GM19372 (cell line): ENCODE measurements around the gene KAZN.

Experiments used
- ATAC-seq: cut with Tn5 transposase; IDR thresholded peaks from one replicate; pipeline ENCODE4 v1.9.1; 2021; ENCODE audit warnings: mild to moderate bottlenecking, low read depth, moderate library complexity; ENCODE audit not compliant: unreplicated experiment

The KAZN gene

DNA sequence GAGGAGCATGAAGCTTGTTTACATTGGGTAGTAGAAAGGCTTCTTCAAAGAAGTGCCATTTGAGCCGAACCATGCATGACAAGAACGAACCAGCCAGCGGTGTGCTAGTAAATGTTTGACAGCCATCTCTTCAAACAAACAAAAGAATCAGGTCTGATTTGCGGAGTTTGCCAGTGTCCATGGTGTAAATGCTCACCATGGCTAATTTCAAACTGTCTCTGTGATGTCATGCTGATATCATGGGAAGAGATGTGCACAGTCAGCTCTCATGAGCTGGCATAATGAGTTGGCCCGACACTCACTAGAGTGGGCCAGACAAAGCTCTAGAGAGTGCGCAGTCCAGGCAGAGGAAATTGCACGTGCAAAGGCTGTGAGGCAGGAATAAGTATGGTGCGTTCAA, 101.1 kb downstream of the KAZN start:
- no peak for ATAC-seq

DNA sequence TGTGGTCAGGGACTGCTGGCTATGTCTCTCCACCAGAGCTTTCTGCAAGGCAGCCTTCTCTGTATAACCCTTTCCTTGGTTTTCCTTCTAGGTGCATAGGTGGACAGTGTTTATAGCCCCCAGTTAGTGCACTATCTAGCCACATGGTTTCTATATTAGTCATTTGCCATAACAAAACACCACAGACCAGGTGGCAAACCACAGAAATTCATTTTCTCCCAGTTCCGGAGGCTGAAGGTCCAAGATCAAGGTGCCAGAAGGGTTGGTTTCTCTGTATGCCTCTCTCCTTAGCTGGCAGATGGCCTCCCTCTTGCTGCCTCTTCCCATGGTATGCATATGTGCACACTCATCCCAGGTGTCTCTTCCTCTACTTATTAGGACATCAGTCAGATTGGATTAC, 106.4 kb downstream of the KAZN start:
- no peak for ATAC-seq

DNA sequence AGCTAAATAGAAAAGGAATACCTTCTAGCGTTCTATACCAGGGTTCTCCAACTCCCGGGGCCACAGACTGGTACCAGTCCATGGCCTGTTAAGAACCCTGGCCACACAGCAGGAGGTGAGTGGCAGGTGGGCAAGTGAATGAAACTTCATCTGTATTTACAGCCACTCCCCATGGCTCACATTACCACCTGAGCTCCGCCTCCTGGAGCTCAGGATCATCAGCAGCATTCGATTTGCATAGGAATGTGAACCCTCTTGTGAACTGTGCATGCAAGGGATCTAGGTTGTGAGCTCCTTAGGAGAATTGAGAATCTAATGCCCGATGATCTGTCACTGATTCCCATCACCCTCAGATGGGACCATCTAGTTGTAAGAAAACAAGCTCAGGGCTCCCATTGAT, 107.3 kb downstream of the KAZN start:
- no peak for ATAC-seq

DNA sequence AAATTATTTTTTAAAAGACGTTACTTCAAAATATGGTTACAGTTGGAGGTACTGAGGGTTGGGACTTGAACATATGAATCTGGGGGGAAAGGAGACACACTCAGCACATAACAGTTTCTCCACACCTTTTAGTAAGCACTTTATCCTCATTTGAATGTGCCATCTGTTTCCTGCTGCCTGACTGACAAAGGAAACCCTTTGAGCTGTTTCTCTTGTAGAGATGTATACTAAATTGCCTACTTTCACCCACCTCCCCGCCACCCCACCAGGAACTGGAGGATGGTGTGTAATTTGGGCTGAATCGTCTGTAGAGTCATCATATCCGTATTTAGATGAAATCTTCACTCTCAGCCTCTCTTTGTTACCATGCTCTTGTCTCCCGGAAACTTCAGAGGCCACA, 108.1 kb downstream of the KAZN start:
- ATAC-seq = no peak

DNA sequence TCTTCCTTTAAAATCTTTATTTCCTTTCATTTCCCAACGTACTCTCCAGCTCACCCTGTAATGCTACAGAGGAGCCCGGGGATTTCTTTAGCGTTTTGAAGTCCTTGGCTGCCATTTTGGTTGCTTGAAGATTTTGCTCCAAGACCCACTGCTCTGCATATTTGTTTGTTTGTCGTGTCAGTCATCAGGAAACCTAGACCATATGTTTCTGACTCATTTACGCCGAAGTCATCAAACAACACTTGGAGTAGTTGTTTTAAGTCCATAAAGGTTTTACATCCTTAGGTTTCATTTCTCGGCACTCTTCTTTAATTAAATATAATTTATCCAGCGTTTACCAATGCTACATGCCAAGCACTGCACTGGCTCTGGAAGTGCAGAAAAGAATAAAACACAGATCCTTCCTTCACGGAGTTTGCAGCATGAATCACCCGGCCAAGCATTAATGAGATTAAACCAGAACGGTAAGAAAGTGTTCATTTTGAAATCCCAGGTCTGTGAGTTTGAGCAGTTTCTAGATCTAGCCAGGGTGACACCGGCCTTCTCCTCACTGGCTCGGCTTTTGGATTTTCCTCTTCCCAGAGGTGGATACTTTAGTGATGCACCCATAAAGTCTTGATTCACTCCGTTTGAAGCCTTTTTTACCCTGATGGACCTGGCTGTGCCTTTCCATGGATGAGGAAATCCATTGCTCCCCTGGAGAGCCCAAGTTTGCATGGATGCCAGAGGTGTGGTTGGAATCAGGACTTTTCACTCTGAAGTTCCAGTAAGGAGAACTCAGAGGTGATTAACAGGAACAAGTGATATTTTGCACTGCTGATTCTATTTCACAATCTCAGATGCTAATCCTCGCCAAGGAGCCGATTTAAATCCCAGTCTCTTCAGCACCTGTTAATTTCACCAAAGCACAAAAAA, 109.3 kb downstream of the KAZN start:
- ATAC-seq = no peak

DNA sequence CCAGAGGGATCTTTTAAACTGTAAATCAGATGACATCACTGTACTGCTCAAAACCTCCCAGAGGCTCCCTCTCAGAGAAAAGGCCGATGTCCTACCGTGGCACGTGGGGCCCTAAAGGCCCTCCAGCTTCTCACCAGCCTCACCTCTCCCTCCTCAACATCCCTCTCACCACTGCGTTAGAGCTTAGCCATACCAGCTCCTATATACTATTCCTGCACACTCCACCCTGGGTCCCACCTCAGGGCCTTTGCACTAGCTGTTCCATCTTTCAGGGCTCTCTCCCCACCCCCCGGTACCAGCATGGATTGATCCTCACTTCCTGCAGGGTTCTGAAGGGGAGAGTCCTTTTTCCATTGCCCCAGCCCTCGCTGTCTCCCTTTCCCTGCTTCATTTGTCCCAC, 111.8 kb downstream of the KAZN start:
- ATAC-seq = no peak

DNA sequence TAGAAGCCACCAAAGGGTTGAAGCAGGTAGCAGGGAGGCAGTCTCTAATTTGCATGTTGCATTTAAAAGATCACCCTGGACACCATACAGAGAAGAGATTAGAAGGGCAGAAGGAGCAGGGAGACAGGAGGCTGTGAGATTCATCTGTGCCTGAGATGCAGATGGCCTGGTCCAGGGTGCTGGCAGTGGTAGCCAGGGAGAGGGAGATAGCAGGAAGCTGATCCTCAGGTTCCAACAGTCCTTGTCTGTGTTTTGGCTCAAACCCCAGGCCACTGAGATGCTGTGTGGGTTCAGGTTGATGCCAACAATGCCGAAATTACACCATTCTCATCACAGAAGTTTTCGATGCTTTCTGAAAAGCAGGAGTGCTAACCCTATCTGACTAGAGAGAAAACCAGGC, 113.7 kb downstream of the KAZN start:
- no peak for ATAC-seq

DNA sequence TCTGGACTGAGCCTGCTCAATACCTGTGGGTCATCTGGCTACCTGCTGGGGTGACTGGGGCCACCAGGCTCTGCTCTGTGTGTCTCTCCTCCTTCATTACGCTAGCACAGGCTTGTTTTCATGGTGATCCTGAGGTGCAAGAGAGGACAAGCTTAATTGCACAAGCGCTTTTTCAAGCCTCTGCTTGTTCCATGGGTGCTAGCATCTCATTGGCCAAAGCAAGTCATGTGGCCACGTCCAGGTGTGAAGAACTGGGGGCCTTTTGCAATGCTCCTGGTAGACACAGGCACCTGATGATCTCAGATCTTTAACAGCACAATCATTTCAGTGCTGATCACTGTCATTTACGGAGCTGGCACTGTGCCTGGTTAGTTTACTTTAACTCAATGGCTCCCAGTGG, 114.6 kb downstream of the KAZN start:
- ATAC-seq = no peak

DNA sequence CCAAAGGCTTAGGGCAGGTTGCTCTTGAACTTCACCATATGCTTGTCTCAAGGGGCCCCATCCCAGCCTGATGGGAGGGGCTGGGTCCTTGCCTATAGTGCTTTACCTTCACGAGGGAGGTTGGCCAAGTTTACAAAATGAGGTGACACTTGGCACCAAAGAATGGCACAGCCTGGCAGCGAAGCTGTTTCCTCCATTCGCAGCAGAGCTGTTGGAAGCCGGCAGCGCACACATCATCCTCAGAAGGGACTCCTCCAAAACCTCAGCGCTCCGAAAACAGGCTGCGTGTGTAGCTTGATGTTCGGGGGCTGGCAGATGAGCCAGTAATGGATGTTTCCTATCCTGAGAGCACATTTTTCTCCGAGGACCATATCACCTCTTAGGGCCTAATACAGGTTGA, 116.8 kb downstream of the KAZN start:
- no peak for ATAC-seq

DNA sequence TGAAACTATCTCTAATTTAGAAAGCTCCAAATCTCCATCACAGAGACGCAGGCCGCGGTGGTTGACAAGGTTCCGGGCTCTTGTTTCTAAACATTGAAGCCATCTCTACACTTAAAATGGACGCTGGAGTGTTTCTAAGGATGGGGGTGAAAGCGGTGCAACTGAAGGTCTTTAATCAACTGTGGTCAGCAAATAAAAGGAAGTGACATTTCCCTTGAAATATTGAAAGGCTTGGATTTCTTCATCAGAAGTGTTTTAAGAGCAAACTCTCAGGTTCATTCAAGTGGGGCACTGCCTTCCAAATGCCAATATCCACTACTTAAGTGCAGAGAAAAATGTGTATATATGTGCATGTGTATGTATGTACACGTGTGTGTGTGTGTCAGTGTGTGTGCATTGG, 117.3 kb downstream of the KAZN start:
- no peak for ATAC-seq

DNA sequence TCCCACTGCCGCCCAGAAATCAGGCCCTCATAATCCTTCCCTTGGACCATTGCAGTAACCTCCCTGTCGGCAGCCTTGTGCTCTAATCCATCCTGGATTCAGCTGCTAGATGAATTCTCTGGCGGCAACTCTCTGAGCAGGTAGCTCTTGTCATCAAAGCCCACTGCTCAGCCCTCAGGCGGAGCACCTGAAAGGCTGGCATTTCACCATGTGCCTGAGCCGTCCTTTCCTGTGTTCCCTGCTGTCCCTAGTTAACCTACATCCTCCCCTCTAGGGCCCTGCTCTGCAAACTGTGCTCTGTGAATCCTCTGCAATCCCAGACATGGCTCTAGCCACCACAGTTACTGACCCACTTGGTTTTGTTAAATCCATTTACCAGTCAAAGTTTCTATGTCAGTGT, 118.0 kb downstream of the KAZN start:
- ATAC-seq = no peak

DNA sequence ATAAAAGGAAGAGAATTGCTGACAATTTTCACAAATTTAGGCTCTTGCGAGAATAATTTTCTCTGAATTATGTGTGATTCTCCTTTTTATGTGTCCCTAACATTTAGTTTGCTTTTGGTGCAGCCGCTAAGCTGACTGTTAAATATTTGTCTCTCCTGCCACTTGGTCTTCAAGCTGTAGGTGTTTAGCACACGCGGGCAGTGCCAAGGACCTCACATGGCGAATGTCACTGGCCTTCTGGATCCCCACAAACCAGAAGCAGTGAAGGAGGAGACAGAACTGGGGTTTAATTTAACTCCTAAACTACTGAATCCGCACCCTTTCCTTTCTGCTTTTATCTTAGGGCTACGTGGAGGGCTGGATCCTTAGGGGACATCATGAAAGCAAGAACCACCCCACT, 120.0 kb downstream of the KAZN start:
- no peak for ATAC-seq

DNA sequence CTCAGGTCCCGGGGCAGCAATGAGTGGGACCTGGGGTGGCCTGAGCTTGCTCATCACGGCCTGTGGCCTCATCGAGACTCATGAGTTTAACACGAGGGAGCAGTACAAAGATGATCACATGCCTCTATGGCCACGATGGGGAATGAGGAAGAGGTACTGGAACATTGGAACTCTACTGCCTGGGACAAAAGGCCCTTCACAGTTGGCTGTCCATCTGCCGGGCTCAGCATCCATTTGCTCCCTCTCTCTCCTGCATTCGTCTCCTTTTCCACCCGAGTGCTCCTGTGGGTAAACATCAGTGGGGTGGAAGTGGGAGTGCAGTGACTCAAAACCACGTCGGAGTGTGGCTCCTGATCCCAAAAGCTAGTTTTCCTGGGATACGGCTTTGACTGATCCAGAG, 124.9 kb downstream of the KAZN start:
- no peak for ATAC-seq

DNA sequence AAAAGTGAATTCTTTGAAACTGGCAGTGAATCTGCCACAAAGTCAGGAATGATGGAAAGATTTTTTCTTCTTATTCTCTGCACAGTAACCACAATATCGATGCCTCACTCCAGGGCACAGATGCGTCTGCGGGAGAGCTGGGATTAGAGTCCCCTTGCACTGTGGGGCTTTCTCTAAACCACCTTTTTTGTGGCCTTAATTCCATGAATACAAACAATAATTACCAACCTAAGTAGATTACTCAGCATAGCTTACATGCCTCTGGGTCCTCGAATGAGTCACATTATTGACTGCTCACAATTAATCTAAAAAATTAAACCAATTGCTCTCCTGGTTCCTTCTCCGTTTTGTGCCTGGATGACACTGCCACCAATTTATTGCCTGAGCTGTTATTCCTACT, 125.8 kb downstream of the KAZN start:
- ATAC-seq = no peak

DNA sequence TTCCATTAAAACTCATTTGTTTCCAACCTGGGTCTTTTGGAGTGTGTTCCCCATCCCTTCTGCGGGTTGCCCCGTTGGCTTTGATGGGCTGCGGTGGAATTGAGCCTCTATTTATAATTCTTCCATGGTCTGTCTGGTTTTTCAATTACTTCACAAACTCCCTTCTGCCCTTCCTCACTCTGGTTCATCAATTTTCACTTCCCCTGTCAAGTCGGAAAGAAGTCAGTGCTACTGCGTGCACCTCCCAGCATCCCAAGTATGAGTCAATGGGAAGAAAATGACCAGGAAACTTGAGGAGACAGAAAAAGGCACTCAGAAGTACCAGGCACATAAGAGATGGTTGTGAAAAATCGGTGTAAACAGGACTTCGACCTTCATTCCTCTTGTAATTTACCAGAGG, 126.2 kb downstream of the KAZN start:
- ATAC-seq = no peak

DNA sequence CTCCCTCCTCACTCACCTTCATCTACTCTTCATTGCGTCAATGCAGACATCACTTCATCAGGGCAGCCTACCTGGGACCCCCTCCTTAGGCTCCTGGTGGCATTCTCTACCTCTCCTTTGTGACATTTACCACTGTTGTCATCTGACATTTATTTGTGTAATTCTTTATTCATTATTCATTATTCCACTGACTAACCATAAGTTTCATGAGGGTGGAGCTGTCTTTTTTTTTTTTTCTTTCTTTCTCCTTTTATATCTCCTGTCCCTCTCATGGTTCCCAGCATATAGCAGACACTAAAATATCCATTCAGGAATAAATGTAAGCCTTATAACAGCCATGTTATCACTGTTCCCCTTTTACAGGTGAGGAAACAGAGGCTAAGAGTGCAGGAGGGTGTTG, 126.8 kb downstream of the KAZN start:
- no peak for ATAC-seq

DNA sequence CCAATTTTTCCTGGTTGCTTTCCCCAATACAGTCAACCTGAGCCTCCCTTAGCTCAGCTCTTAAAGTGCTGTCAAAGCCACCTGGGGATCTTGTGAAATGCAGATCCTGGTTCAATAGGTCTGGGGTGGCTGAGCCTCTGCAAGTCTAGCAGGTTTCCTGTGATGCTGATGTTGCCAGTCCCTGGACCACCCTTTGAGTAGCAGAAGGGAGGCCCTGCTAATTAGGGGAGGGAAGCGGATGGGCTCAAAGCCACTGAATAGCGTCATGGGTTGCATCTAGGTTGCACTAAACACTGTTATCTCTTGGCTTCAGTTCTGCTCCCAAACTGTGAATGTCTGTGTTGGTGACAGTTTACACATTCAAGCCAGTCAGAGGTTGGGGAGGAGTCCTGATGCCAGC, 127.2 kb downstream of the KAZN start:
- ATAC-seq = no peak

DNA sequence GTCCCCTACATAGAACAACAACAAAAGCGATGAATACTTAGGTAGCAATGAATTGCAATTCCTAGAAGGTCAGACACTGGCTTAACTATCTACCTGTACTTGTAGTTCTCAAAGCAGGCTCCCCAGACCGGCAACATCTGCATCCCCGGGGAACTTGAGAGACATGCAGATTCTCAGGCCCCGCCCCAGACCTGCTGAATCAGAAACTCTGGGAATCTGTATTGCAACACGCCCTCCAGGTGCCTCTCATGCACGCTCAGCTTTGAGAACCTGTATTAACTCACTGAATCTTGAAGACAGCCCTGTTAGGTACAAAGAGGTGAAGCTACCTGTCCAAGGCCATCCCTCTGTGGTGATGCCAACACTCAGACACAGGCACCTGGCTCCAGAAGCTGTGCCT, 128.1 kb downstream of the KAZN start:
- no peak for ATAC-seq

DNA sequence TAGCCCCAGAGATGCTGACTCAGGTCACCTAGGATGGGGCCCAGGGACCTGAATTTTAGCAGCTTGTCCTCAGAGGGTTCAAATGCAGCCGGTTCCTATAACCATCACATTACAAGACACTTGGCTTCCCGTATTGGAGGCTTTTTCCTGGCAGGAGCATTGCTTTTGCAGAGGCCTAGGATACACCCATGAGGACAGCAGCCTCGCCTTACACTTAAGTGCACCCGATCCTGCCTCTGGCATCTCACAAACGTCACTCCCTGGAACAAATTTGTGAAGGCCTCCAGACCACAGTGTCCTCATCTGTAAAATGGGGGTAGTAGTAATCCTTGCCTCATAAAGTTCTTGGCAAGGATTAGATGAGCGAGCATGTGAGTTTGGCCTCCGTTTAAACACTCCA, 130.0 kb downstream of the KAZN start:
- ATAC-seq = no peak

DNA sequence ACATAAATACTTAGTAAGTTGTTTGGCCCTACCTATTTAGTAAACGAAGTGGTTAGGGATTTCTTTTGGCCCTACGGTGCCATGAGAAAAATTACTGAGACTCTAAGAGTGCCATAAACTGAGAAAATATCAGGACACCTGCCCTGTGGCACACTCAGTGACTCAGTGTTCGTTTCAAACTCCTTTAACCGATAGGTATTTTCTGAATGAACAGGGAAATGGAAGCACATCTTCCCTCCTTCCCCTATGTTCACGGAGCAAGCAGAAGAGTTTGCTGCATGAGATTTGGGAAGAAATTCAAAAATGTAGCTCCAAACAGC, 134.2 kb downstream of the KAZN start:
- no peak for ATAC-seq

DNA sequence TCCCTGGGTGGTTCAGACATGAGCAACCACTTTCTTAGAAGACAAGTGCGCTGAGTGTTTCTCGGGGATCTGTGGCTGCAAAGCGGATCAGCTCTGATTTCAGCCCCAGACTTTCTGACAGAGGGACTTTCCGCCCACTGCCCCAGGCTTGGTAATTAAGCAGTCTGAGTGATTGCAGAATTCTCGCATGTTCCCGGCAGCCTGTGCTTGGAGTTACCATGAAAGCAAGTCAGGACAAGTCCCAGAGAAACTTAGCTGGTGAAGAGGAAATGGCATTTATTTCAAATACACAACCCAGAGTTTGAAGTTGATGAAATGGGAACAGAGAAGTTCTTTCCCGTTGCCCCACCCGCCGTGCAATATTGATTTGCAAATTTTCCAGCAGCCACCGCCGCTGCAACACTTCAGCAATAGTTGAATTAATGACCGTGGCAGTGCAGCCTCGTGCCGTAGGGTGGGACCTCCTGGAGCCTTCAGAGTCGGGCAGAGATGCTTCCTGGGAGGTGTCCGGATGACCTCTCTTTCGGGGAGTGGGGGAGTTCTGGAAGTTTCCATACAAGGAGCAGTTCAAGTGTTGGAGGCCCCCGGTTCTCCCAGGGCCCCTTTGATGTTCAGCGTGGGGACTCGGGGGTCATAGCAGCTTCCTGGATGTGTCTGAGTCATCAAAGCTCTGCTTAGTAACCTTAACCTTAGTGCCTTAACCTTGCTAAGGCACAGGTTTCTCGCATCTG, 134.7 kb downstream of the KAZN start:
- no peak for ATAC-seq

DNA sequence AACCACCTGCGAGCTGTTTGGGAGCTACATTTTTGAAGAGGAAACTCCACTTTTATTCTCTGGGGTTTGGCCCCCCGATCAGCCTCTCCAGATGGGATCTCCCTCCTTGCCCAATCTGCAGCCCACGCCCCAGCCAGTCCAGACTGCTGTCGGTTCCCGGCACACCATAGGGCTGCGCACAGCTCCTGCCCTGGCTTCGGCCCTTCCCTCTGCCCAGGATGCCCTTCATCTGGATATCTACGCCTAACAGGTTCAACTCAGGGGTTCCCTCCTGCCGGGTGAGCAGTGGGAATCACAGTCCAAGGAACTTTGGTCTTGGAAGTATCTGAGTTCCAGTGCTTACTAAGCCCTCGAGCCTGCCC, 135.3 kb downstream of the KAZN start:
- no peak for ATAC-seq
